Smooth muscle cell (in vitro differentiated cells): ENCODE data around the gene PTGES. TPM values are rescaled to one million over a fixed set of nuclear protein-coding genes. Genes with fewer than 3 reads are reported as not detected.

Experiments
- DNase-seq: peaks from one replicate; lab custom pipeline; 2025; ENCODE audit not compliant: unreplicated experiment; lab: John Stamatoyannopoulos, UW
- H2AFZ ChIP-seq: fragments of 200-600 bp; sonication (generic); 2 replicates; pipeline ENCODE4 v1.6.0; 2016; ENCODE audit warnings: antibody characterized with exemption, low read depth, mild to moderate bottlenecking
- H3F3A ChIP-seq: fragments of 200-600 bp; sonication (generic); 2 replicates; pipeline ENCODE4 v1.6.0; 2017; ENCODE audit warnings: antibody characterized with exemption, low read depth
- H3K27ac ChIP-seq: fragments of 200-600 bp; sonication (generic); 2 replicates; pipeline ENCODE4 v1.5.1; 2016; ENCODE audit warnings: low read depth, mild to moderate bottlenecking
- H3K27me3 ChIP-seq: fragments of 200-600 bp; sonication (generic); 2 replicates; pipeline ENCODE4 v1.6.1; 2016; ENCODE audit warnings: low read depth, mild to moderate bottlenecking
- H3K36me3 ChIP-seq: fragments of 200-600 bp; sonication (generic); 2 replicates; pipeline ENCODE4 v1.5.1; 2016; ENCODE audit warnings: low read depth
- H3K4me1 ChIP-seq: fragments of 200-600 bp; sonication (generic); 2 replicates; pipeline ENCODE4 v1.5.1; 2016; ENCODE audit warnings: low read depth
- H3K4me2 ChIP-seq: fragments of 200-600 bp; sonication (generic); 2 replicates; pipeline ENCODE4 v1.6.0; 2016; ENCODE audit warnings: mild to moderate bottlenecking
- H3K4me3 ChIP-seq: fragments of 200-600 bp; sonication (generic); 2 replicates; pipeline ENCODE4 v1.5.1; 2016; ENCODE audit warnings: mild to moderate bottlenecking
- H3K79me2 ChIP-seq: fragments of 200-600 bp; sonication (generic); 2 replicates; pipeline ENCODE4 v1.6.0; 2016; ENCODE audit warnings: low read depth, mild to moderate bottlenecking
- H3K9ac ChIP-seq: fragments of 200-600 bp; sonication (generic); 2 replicates; pipeline ENCODE4 v1.6.0; 2016; ENCODE audit warnings: low read depth
- H3K9me3 ChIP-seq: fragments of 200-600 bp; sonication (generic); replicated peaks from 2 replicates; pipeline ENCODE4 v1.5.1; 2016; ENCODE audit warnings: low read depth
- H4K20me1 ChIP-seq: fragments of 200-600 bp; sonication (generic); 2 replicates; pipeline ENCODE4 v1.6.0; 2016; ENCODE audit warnings: low read depth
- WGBS: methylation state at CpG from one replicate; pipeline ENCODE4 v1.1.7; 2016; ENCODE audit warnings: low lambda C conversion rate; 5-methylcytosine and 5-hydroxymethylcytosine counted together
- polyA plus RNA-seq: library from polyadenylated mRNA; unstranded; fragments of >200 nt; fragmentation: Nextera tagmentation; extraction: Ambion mirVana; gene quantifications from 2 replicates; pipeline ENCODE4 v1.2.1, GENCODE V29; 2016
- total RNA-seq: library from RNA; depleted of rRNA; stranded (reverse); fragments of >200 nt; gene quantifications from 2 replicates; pipeline ENCODE4 v1.2.3, GENCODE V29; 2014
- TF ChIP-seq, protein P1 (sequence below): fragments of 200-600 bp; sonication (generic); IDR thresholded peaks from 2 replicates; pipeline ENCODE4 v1.5.1; 2017; ENCODE audit warnings: borderline replicate concordance, mild to moderate bottlenecking, antibody characterized with exemption; ENCODE audit not compliant: insufficient read depth, poor library complexity, severe bottlenecking

The PTGES gene
- total and polyA plus RNA-seq, 2 experiments from 2014 or later, result 49.5 to 69.6 TPM

DNA sequence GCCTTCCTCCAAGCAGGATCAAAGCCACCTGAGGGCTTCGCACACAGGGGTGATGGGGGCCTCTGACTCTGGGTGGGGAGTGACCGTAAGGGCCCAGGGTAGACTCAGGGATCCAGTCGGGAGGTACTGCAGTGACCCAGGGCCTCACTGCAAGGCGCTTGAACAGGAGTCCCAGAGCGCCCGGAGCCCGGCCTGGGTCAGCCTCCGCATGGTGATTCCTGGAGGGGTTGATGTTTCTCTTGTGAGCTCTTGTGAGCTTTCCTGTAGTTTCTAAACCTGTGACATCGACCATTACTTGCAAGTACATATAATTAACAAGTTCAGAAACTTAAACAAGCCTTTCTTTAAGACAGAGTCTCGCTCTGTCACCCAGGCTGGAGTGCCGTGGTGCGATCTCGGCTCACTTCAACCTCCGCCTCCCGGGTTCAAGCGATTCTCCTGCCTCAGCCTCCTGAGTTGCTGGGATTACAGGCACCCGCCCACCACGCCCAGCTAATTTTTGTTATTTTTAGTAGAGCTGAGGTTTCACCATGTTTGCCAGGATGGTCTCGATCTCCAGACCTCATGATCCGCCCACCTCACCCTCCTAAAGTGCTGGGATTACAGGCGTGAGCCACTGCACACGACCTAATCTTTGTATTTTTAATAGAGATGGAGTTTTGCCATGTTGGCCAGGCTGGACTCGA, 19.8 kb downstream of the PTGES start:
- no peak overlapping the region for H2AFZ ChIP-seq
- no peaks in the 10 kb centered on the region for H3K36me3 ChIP-seq
- H3K27ac ChIP-seq, result no peak overlapping the region
- no peaks in the 10 kb centered on the region for H3K9me3 ChIP-seq
- H4K20me1 ChIP-seq, result no peaks in the 10 kb centered on the region
- no peak overlapping the region for H3K4me2 ChIP-seq
- DNase-seq, result no peak
- no peaks in the 10 kb centered on the region for H3K27me3 ChIP-seq
- H3K79me2 ChIP-seq, result no peaks in the 10 kb centered on the region
- H3K4me3 ChIP-seq, result no peak overlapping the region
- WGBS, result 91% methylated on average over 23 of the region's 23 CpGs
- no peak overlapping the region for H3K9ac ChIP-seq
- peaks cover 3% of the 10 kb centered on the region for H3K4me1 ChIP-seq
- TF ChIP-seq, protein P1, sequence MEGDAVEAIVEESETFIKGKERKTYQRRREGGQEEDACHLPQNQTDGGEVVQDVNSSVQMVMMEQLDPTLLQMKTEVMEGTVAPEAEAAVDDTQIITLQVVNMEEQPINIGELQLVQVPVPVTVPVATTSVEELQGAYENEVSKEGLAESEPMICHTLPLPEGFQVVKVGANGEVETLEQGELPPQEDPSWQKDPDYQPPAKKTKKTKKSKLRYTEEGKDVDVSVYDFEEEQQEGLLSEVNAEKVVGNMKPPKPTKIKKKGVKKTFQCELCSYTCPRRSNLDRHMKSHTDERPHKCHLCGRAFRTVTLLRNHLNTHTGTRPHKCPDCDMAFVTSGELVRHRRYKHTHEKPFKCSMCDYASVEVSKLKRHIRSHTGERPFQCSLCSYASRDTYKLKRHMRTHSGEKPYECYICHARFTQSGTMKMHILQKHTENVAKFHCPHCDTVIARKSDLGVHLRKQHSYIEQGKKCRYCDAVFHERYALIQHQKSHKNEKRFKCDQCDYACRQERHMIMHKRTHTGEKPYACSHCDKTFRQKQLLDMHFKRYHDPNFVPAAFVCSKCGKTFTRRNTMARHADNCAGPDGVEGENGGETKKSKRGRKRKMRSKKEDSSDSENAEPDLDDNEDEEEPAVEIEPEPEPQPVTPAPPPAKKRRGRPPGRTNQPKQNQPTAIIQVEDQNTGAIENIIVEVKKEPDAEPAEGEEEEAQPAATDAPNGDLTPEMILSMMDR, result no peak
- no peaks in the 10 kb centered on the region for H3F3A ChIP-seq

DNA sequence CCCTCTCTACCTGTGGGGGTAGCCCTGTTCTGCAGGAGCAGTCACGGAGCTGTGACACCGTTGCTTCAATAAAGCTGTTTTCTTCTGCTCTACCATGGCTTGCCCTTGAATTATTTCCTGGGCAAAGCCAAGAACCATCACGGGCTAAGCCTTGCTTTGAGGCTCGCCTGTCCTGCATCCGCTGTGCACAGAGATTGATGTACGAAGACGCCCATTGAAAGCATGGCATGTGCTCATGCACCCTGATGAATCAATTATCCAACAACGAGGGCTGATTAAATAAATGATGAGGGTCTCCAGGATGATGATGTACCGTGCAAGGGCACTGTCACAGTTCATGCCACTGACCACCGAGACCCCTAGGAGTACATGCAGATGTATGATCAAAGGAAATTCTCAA, 20.7 kb downstream of the PTGES start:
- no peak overlapping the region for H3K4me3 ChIP-seq
- no peak overlapping the region for H3K4me2 ChIP-seq
- DNase-seq, result no peak
- H3K4me1 ChIP-seq, result peaks cover 2% of the 10 kb centered on the region
- H3K79me2 ChIP-seq, result no peaks in the 10 kb centered on the region
- no peak overlapping the region for H2AFZ ChIP-seq
- no peak overlapping the region for H3K27ac ChIP-seq
- whole genome bisulfite sequencing, result 92% methylated on average over 10 of the region's 10 CpGs
- TF ChIP-seq, protein P1, result no peak
- H3K27me3 ChIP-seq, result no peaks in the 10 kb centered on the region
- H3K9ac ChIP-seq, result no peak overlapping the region
- H3K9me3 ChIP-seq, result no peaks in the 10 kb centered on the region
- H4K20me1 ChIP-seq, result no peaks in the 10 kb centered on the region
- H3K36me3 ChIP-seq, result no peaks in the 10 kb centered on the region
- no peaks in the 10 kb centered on the region for H3F3A ChIP-seq

DNA sequence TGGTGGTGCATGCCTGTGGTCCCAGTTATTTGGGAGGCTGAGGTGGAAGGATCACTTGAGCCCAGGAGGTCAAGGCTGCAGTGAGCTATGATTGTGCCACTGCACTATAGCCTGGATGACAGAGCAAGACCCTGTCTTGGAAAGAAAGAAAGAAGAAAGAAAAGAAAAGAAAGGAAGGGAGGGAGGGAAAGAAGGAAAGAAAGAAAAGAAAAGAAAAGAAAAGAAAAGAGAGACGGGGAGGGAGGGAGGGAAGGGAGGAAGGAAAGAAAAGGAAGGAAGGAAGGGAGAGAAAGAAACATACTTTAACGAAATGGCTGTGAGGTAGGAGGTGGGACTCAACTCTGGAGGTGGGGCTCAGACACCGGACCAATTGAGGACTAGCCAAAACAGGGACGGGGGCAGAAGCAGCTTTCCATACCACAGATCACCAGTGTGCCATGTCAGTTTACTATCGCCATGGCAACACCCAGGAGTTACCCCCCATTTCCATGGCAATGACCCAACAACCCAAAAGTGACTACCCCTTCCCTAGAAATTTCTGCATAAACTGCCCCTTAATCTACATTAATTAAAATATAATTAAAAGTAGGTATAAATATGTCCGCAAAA, 21.3 kb downstream of the PTGES start:
- DNase-seq, result no peak
- no peak overlapping the region for H3K27ac ChIP-seq
- H3K9me3 ChIP-seq, result no peaks in the 10 kb centered on the region
- H3K27me3 ChIP-seq, result no peaks in the 10 kb centered on the region
- H3K36me3 ChIP-seq, result no peaks in the 10 kb centered on the region
- no peaks in the 10 kb centered on the region for H3F3A ChIP-seq
- H3K79me2 ChIP-seq, result no peaks in the 10 kb centered on the region
- H3K4me3 ChIP-seq, result no peak overlapping the region
- H2AFZ ChIP-seq, result no peak overlapping the region
- H3K4me2 ChIP-seq, result no peak overlapping the region
- 50% methylated on average over 6 of the region's 6 CpGs for WGBS
- no peak overlapping the region for H3K9ac ChIP-seq
- H4K20me1 ChIP-seq, result no peaks in the 10 kb centered on the region
- TF ChIP-seq, protein P1, result no peak
- H3K4me1 ChIP-seq, result peaks cover 7% of the 10 kb centered on the region

DNA sequence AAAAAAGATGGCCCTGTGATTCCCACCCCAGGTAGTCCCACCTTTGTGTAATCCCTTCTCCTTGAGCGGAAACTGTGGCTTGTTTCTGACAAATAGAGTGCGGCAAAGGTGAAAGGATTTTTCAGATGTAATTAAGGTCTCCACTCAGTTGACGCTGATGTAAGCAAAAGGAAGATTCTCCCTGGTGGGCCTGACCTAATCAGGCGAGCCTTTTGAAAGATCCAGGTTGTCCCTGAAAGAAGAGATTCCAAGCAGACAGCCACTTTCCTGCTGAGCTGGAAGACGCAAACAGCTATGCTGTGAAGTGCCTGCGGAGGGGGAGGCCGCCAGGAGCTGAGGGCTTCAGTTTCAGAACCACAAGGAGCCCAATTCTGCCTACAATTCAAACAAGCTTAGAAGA, 24.1 kb downstream of the PTGES start:
- Histone ChIP-seq H3K4me1 (peaks cover 8% of the 10 kb centered on the region), H4K20me1 (no peaks in the 10 kb centered on the region), H3K27me3 (no peaks in the 10 kb centered on the region), H3K9me3 (no peaks in the 10 kb centered on the region), H3K9ac (no peak overlapping the region), H2AFZ (no peak overlapping the region), H3K4me2 (no peak overlapping the region), H3K79me2 (no peaks in the 10 kb centered on the region), H3K36me3 (no peaks in the 10 kb centered on the region), H3K4me3 (no peak overlapping the region), H3K27ac (no peak overlapping the region), H3F3A (no peaks in the 10 kb centered on the region)
- TF ChIP-seq, protein P1, result no peak
- 94% methylated on average over 7 of the region's 7 CpGs for WGBS
- no peak for DNase-seq
